ENCODE results near the gene HOTAIR.

HOTAIR gene

GRCh38 chr12:53974084-53975063 lies at the start of gene HOTAIR:
Gene HOTAIR, minus strand, starts transcription at chr12:53974954.
- DNase-seq: peak; percentile 47

GRCh38 chr12:54024127-54024526 lies 49.4 kb upstream of the HOTAIR start:
- no peak for DNase-seq

GRCh38 chr12:54022960-54023884 lies 48.5 kb upstream of the HOTAIR start:
- no peak for DNase-seq

GRCh38 chr12:54021432-54022013 lies 46.8 kb upstream of the HOTAIR start:
- no peak for DNase-seq

- DNase-seq: no peak
Measured at GRCh38 chr12:54020591-54021405, 46.0 kb upstream of the HOTAIR start.

GRCh38 chr12:54019924-54020590 lies 45.3 kb upstream of the HOTAIR start:
- no peak for DNase-seq

- DNase-seq: no peak
Measured at GRCh38 chr12:54019091-54019811, 44.5 kb upstream of the HOTAIR start.

- DNase-seq: no peak
Measured at GRCh38 chr12:54018468-54018984, 43.8 kb upstream of the HOTAIR start.

GRCh38 chr12:54017878-54018467 lies 43.2 kb upstream of the HOTAIR start:
- DNase-seq: peak; percentile 78

GRCh38 chr12:54017027-54017788 lies 42.5 kb upstream of the HOTAIR start:
- DNase-seq: no peak

- no peak for DNase-seq
Measured at GRCh38 chr12:54016478-54016964, 41.8 kb upstream of the HOTAIR start.

GRCh38 chr12:54016051-54016450 lies 41.3 kb upstream of the HOTAIR start:
- DNase-seq: no peak

GRCh38 chr12:54015018-54015931 lies 40.5 kb upstream of the HOTAIR start:
- DNase-seq: no peak

GRCh38 chr12:54014377-54015017 lies 39.7 kb upstream of the HOTAIR start:
- no peak for DNase-seq

GRCh38 chr12:54012631-54013409 lies 38.1 kb upstream of the HOTAIR start:
- no peak for DNase-seq

- DNase-seq: no peak
Measured at GRCh38 chr12:54011665-54012532, 37.1 kb upstream of the HOTAIR start.

Data from activated CD4-positive, alpha-beta T cell treated with anti-CD3 and anti-CD28 coated beads for 48 hours (primary cell).